ENCODE data around the gene PPP2R2B. TPM values are rescaled to one million over a fixed set of nuclear protein-coding genes. Genes with fewer than 3 reads are reported as not detected.

PPP2R2B gene
- total RNA-seq, 1 experiment from 2014 or later: not detected

- ATAC-seq (no peak), DNase-seq (no peak)
- no peaks in the 10 kb centered on the region for H3K79me2 ChIP-seq (ENCODE audit: low read length)
- no peaks in the 10 kb centered on the region for H3F3A ChIP-seq (ENCODE audit: low read length, unreplicated experiment)
- H3K27ac ChIP-seq (ENCODE audit: low read length): no peak overlapping the region
- no peak overlapping the region for H3K4me2 ChIP-seq (ENCODE audit: low read length)
- no peaks in the 10 kb centered on the region for H3K9me2 ChIP-seq (replicated peaks; ENCODE audit: low read length)
- ChIA-PET POLR2A (ENCODE audit: unreplicated experiment) (no interaction called here), CTCF (interaction anchor here (0.6 kb wide), 1 partner anchor 56 kb away, joined by 6 read pairs; no protein-coding TSS in a partner anchor)
- H2AFZ ChIP-seq (ENCODE audit: low read length): no peak overlapping the region
- TF ChIP-seq EZH2 (IDR thresholded peaks at IDR 0.05; ENCODE audit: low read length, unreplicated experiment) (no peak), EZH2phosphoT487 (IDR thresholded peaks at IDR 0.05; ENCODE audit: borderline replicate concordance, low read length) (no peak), CTCF (conservative IDR thresholded peaks at IDR 0.05; ENCODE audit: low read depth, low read length) (no peak)
- intact Hi-C loops (cut with micrococcal nuclease): no loop called here
- no peak overlapping the region for H3K9ac ChIP-seq (ENCODE audit: low read length)
- no TSS peak for BruUV-seq (replicated peaks)
- H3K9me3 ChIP-seq (ENCODE audit: low read length): no peaks in the 10 kb centered on the region
- no peaks in the 10 kb centered on the region for H3K36me3 ChIP-seq (ENCODE audit: low read depth, low read length)
- H3K4me1 ChIP-seq (ENCODE audit: insufficient read depth, low read length): peaks cover 7% of the 10 kb centered on the region
- H3K27me3 ChIP-seq (ENCODE audit: low read length): peaks cover 52% of the 10 kb centered on the region
- no peak overlapping the region for H3K4me3 ChIP-seq (ENCODE audit: low read length)
- no peaks in the 10 kb centered on the region for H4K20me1 ChIP-seq (ENCODE audit: low read length)
Measured at GRCh38 chr5:146755793-146756192, 122.8 kb downstream of the PPP2R2B start.

- no peaks in the 10 kb centered on the region for H4K20me1 ChIP-seq (ENCODE audit: low read length)
- no peak overlapping the region for H3K27ac ChIP-seq (ENCODE audit: low read length)
- H3K9me3 ChIP-seq (ENCODE audit: low read length): no peaks in the 10 kb centered on the region
- no peak overlapping the region for H3K4me2 ChIP-seq (ENCODE audit: low read length)
- intact Hi-C loops (cut with micrococcal nuclease): no loop called here
- DNase-seq: no peak
- H3K9me2 ChIP-seq (replicated peaks; ENCODE audit: low read length): no peaks in the 10 kb centered on the region
- ChIA-PET POLR2A (ENCODE audit: unreplicated experiment) (no interaction called here), CTCF (no interaction called here)
- no peak overlapping the region for H3K4me3 ChIP-seq (ENCODE audit: low read length)
- no peaks in the 10 kb centered on the region for H3K79me2 ChIP-seq (ENCODE audit: low read length)
- TF ChIP-seq EZH2phosphoT487 (IDR thresholded peaks at IDR 0.05; ENCODE audit: borderline replicate concordance, low read length) (no peak), CTCF (conservative IDR thresholded peaks at IDR 0.05; ENCODE audit: low read depth, low read length) (no peak), EZH2 (IDR thresholded peaks at IDR 0.05; ENCODE audit: low read length, unreplicated experiment) (no peak)
- no peaks in the 10 kb centered on the region for H3F3A ChIP-seq (ENCODE audit: low read length, unreplicated experiment)
- H2AFZ ChIP-seq (ENCODE audit: low read length): no peak overlapping the region
- BruUV-seq (replicated peaks): no TSS peak
- H3K36me3 ChIP-seq (ENCODE audit: low read depth, low read length): no peaks in the 10 kb centered on the region
- no peak for ATAC-seq
- H3K9ac ChIP-seq (ENCODE audit: low read length): no peak overlapping the region
- peaks cover 52% of the 10 kb centered on the region for H3K27me3 ChIP-seq (ENCODE audit: low read length)
- peaks cover 11% of the 10 kb centered on the region for H3K4me1 ChIP-seq (ENCODE audit: insufficient read depth, low read length)
Measured at GRCh38 chr5:146754621-146755020, 123.9 kb downstream of the PPP2R2B start.

- TF ChIP-seq CTCF (conservative IDR thresholded peaks at IDR 0.05; ENCODE audit: low read depth, low read length) (no peak), EZH2 (IDR thresholded peaks at IDR 0.05; ENCODE audit: low read length, unreplicated experiment) (no peak), EZH2phosphoT487 (IDR thresholded peaks at IDR 0.05; ENCODE audit: borderline replicate concordance, low read length) (no peak)
- no peaks in the 10 kb centered on the region for H3K9me3 ChIP-seq (ENCODE audit: low read length)
Measured at GRCh38 chr5:146753641-146754040, 124.9 kb downstream of the PPP2R2B start.

More at GRCh38 chr5:146753641-146754040, 124.9 kb downstream of the PPP2R2B start:
- Histone ChIP-seq H3K9ac (ENCODE audit: low read length) (no peak overlapping the region), H3K4me1 (ENCODE audit: insufficient read depth, low read length) (peaks cover 11% of the 10 kb centered on the region), H2AFZ (ENCODE audit: low read length) (no peak overlapping the region), H3K27ac (ENCODE audit: low read length) (no peak overlapping the region), H3K4me3 (ENCODE audit: low read length) (no peak overlapping the region), H3K4me2 (ENCODE audit: low read length) (no peak overlapping the region), H3K9me2 (replicated peaks; ENCODE audit: low read length) (no peaks in the 10 kb centered on the region), H3K27me3 (ENCODE audit: low read length) (peaks cover 45% of the 10 kb centered on the region), H3K36me3 (ENCODE audit: low read depth, low read length) (no peaks in the 10 kb centered on the region), H4K20me1 (ENCODE audit: low read length) (no peaks in the 10 kb centered on the region), H3F3A (ENCODE audit: low read length, unreplicated experiment) (no peaks in the 10 kb centered on the region), H3K79me2 (ENCODE audit: low read length) (no peaks in the 10 kb centered on the region)
- CTCF ChIA-PET: no interaction called here
- no TSS peak for BruUV-seq (replicated peaks)
- DNase-seq (no peak), ATAC-seq (no peak)
- POLR2A ChIA-PET (ENCODE audit: unreplicated experiment): no interaction called here
- intact Hi-C loops (cut with micrococcal nuclease): no loop called here

All from PC-3 (cell line).